HG03460 (cell line): ENCODE results near the gene DHRSX.

Source experiments
- ATAC-seq: cut with Tn5 transposase; IDR thresholded peaks from one replicate; pipeline ENCODE4 v1.9.1; 2021; ENCODE audit not compliant: unreplicated experiment

Gene DHRSX

GRCh38 chrX:2176733-2177132 is 324.0 kb downstream of the DHRSX start:
- ATAC-seq = no peak

GRCh38 chrX:2176274-2176673 is 324.5 kb downstream of the DHRSX start:
- no peak for ATAC-seq

- ATAC-seq = no peak
These were observed 328.4 kb downstream of the DHRSX start for GRCh38 chrX:2172359-2172758.
